Measurements from ENCODE around the gene TNKS1BP1.

Gene TNKS1BP1

DNA sequence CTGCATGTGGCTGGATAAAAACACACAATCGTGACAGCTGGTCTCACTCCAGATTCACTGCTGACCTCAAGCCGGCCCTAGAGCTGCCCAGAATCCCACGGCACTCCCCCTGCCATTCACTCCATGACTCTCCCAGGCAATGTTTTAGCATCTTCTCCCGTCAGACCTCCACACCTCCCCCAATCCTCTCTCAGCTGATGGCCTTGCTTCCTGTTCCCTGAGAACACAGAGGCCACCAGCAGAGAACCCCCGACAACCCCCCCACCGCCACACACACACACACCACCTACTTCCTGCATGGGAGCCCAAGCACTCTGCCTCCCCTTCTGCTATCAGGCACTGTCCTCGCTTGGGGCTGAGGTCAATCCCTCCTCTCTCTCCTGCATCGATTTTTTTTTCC, 9.3 kb downstream of the TNKS1BP1 start:
- no peaks in the 10 kb centered on the region for H3K27me3 ChIP-seq (ENCODE audit: control insufficient read depth, low read length)
- no peaks in the 10 kb centered on the region for H3F3A ChIP-seq (ENCODE audit: control insufficient read depth, insufficient read depth)
- no peak for TF ChIP-seq EZH2phosphoT487 (IDR thresholded peaks at IDR 0.05; ENCODE audit: borderline replicate concordance, low read length)
- TF ChIP-seq, protein P1, sequence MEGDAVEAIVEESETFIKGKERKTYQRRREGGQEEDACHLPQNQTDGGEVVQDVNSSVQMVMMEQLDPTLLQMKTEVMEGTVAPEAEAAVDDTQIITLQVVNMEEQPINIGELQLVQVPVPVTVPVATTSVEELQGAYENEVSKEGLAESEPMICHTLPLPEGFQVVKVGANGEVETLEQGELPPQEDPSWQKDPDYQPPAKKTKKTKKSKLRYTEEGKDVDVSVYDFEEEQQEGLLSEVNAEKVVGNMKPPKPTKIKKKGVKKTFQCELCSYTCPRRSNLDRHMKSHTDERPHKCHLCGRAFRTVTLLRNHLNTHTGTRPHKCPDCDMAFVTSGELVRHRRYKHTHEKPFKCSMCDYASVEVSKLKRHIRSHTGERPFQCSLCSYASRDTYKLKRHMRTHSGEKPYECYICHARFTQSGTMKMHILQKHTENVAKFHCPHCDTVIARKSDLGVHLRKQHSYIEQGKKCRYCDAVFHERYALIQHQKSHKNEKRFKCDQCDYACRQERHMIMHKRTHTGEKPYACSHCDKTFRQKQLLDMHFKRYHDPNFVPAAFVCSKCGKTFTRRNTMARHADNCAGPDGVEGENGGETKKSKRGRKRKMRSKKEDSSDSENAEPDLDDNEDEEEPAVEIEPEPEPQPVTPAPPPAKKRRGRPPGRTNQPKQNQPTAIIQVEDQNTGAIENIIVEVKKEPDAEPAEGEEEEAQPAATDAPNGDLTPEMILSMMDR (IDR thresholded peaks at IDR 0.05; ENCODE audit: low read depth, low read length, poor library complexity, severe bottlenecking) = no peak
- H4K20me1 ChIP-seq (ENCODE audit: control insufficient read depth, insufficient read depth, low read depth, low read length) = no peaks in the 10 kb centered on the region
- no peak overlapping the region for H3K27ac ChIP-seq (ENCODE audit: low read depth, low read length)
- H3K4me2 ChIP-seq (ENCODE audit: low read length) = no peak overlapping the region
- H3K4me1 ChIP-seq (ENCODE audit: control insufficient read depth, low read length) = peaks cover 15% of the 10 kb centered on the region
- H3K36me3 ChIP-seq (ENCODE audit: control insufficient read depth, low read length) = peaks cover 13% of the 10 kb centered on the region
- no peaks in the 10 kb centered on the region for H3K9me3 ChIP-seq (ENCODE audit: control insufficient read depth, insufficient read depth, low read length)
- H3K4me3 ChIP-seq (ENCODE audit: low read length) = no peak overlapping the region
- H3K9me2 ChIP-seq (replicated peaks; ENCODE audit: control insufficient read depth, low read length) = no peaks in the 10 kb centered on the region
- H3K79me2 ChIP-seq (ENCODE audit: control insufficient read depth, low read length) = no peaks in the 10 kb centered on the region

DNA sequence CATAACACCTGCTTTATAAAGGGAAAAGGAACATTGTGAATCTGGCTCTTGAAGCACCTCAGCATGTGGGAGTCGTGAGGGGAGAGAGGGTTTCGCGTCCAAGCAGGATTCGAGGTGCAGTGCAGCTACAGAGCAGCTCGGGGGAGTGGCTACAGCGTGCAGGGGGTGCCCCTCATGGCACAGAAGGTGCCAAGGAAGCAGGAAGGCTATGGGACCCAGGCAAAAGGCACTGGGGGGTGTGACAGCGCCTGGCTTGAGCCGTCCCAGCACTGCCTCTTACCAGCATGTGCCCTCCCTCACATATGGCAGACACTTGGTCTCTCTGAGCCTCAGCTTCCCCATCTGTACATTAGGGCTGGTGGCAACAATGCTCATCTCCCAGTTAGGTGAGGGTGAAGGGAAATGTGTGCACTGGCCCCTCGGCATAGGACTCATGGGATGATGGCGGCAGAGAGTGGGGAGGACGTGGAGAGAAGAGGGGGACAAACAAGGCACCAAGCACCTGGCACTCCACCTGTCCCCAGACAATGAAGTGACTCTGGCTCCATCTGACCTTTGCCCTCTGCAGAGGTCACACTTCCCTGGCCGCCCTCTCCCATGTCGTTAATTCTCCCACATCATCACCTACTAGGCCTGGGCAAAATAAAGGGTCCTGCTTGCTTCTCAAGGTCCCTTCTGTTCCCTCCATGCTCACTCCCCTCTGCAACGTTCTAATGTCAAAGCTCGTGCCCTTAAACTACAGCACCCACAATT, 10.4 kb downstream of the TNKS1BP1 start:
- no peak overlapping the region for H3K4me3 ChIP-seq (ENCODE audit: low read length)
- no peak overlapping the region for H3K4me2 ChIP-seq (ENCODE audit: low read length)
- H3K79me2 ChIP-seq (ENCODE audit: control insufficient read depth, low read length) = no peaks in the 10 kb centered on the region
- H3K4me1 ChIP-seq (ENCODE audit: control insufficient read depth, low read length) = peaks cover 15% of the 10 kb centered on the region
- no peak overlapping the region for H3K27ac ChIP-seq (ENCODE audit: low read depth, low read length)
- H3K9me3 ChIP-seq (ENCODE audit: control insufficient read depth, insufficient read depth, low read length) = no peaks in the 10 kb centered on the region
- no peaks in the 10 kb centered on the region for H4K20me1 ChIP-seq (ENCODE audit: control insufficient read depth, insufficient read depth, low read depth, low read length)
- H3K27me3 ChIP-seq (ENCODE audit: control insufficient read depth, low read length) = no peaks in the 10 kb centered on the region
- H3K36me3 ChIP-seq (ENCODE audit: control insufficient read depth, low read length) = peaks cover 13% of the 10 kb centered on the region
- H3F3A ChIP-seq (ENCODE audit: control insufficient read depth, insufficient read depth) = no peaks in the 10 kb centered on the region
- no peaks in the 10 kb centered on the region for H3K9me2 ChIP-seq (replicated peaks; ENCODE audit: control insufficient read depth, low read length)
- TF ChIP-seq EZH2phosphoT487 (IDR thresholded peaks at IDR 0.05; ENCODE audit: borderline replicate concordance, low read length) = no peak

DNA sequence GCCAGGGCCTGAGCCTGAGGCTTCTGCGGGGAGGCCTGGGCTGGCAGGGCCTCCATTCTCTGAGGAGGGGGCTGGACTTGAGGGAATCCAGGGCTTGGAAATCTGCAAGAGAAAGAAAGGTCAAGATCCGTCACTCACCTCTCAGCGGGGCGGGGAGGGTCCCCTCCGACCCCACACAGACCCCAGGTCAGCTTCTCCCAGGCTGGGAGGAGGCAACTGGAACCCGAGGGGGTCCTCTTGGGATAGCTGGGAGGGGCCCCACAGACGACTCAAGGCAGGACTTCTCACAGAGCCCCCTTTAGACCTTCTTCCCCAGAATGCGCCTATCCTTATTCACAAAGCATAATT, 11.0 kb downstream of the TNKS1BP1 start:
- peaks cover 13% of the 10 kb centered on the region for H3K36me3 ChIP-seq (ENCODE audit: control insufficient read depth, low read length)
- TF ChIP-seq, protein P1 (IDR thresholded peaks at IDR 0.05; ENCODE audit: low read depth, low read length, poor library complexity, severe bottlenecking) = no peak
- no peak for TF ChIP-seq EZH2phosphoT487 (IDR thresholded peaks at IDR 0.05; ENCODE audit: borderline replicate concordance, low read length)
- H3K4me1 ChIP-seq (ENCODE audit: control insufficient read depth, low read length) = peaks cover 15% of the 10 kb centered on the region
- no peak overlapping the region for H3K27ac ChIP-seq (ENCODE audit: low read depth, low read length)
- no peaks in the 10 kb centered on the region for H3K79me2 ChIP-seq (ENCODE audit: control insufficient read depth, low read length)
- no peaks in the 10 kb centered on the region for H3K27me3 ChIP-seq (ENCODE audit: control insufficient read depth, low read length)
- H3K4me3 ChIP-seq (ENCODE audit: low read length) = no peak overlapping the region
- H4K20me1 ChIP-seq (ENCODE audit: control insufficient read depth, insufficient read depth, low read depth, low read length) = no peaks in the 10 kb centered on the region
- H3K4me2 ChIP-seq (ENCODE audit: low read length) = no peak overlapping the region
- no peaks in the 10 kb centered on the region for H3F3A ChIP-seq (ENCODE audit: control insufficient read depth, insufficient read depth)
- no peaks in the 10 kb centered on the region for H3K9me2 ChIP-seq (replicated peaks; ENCODE audit: control insufficient read depth, low read length)
- no peaks in the 10 kb centered on the region for H3K9me3 ChIP-seq (ENCODE audit: control insufficient read depth, insufficient read depth, low read length)

DNA sequence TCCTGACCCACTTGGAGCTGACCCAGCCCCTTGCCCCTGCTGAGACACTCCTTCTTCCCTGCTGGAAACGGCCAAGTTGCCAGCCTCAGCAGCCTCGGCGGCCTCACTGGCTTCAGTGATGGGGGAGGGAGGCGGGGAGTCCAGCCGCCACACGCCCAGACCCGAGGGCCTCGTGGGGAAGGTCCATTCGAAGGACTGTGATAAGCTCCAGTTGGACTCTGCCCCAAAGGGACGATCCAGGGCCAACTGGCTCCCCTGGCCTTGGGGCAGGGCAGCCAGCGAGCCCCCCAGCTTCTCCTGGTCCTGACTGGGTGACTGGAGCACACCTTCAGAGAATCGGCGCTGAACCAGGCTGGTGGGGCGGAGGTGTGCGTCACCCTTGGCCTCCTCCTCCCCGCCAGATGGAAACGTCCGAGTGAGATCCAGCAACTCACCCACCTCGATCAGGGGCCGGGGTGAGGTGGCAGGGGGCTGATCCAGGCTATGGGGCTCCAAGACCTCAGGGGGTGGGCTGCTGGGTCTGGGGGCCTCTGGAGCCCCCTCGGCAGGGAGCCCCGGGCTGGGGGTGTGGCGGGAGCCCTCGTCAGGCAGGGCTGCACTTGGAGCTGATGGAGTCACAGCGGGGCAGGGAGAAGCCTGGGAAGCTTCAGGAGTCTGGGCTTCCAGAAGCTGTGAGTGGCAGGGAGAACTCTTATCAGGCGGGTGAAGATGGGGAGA, 11.5 kb downstream of the TNKS1BP1 start:
- H3K27ac ChIP-seq (ENCODE audit: low read depth, low read length) = no peak overlapping the region

More for the DNA sequence above, 11.5 kb downstream of the TNKS1BP1 start:
- H3K79me2 ChIP-seq (ENCODE audit: control insufficient read depth, low read length) = no peaks in the 10 kb centered on the region
- H3K27me3 ChIP-seq (ENCODE audit: control insufficient read depth, low read length) = no peaks in the 10 kb centered on the region
- no peaks in the 10 kb centered on the region for H4K20me1 ChIP-seq (ENCODE audit: control insufficient read depth, insufficient read depth, low read depth, low read length)
- TF ChIP-seq, protein P1 (IDR thresholded peaks at IDR 0.05; ENCODE audit: low read depth, low read length, poor library complexity, severe bottlenecking) = no peak
- no peak for TF ChIP-seq EZH2phosphoT487 (IDR thresholded peaks at IDR 0.05; ENCODE audit: borderline replicate concordance, low read length)
- H3K36me3 ChIP-seq (ENCODE audit: control insufficient read depth, low read length) = peaks cover 13% of the 10 kb centered on the region
- H3K4me2 ChIP-seq (ENCODE audit: low read length) = no peak overlapping the region
- no peak overlapping the region for H3K4me3 ChIP-seq (ENCODE audit: low read length)
- H3K9me2 ChIP-seq (replicated peaks; ENCODE audit: control insufficient read depth, low read length) = no peaks in the 10 kb centered on the region
- peaks cover 15% of the 10 kb centered on the region for H3K4me1 ChIP-seq (ENCODE audit: control insufficient read depth, low read length)
- H3K9me3 ChIP-seq (ENCODE audit: control insufficient read depth, insufficient read depth, low read length) = no peaks in the 10 kb centered on the region
- H3F3A ChIP-seq (ENCODE audit: control insufficient read depth, insufficient read depth) = no peaks in the 10 kb centered on the region
